ENCODE data around the gene ADGRG3. TPM values are rescaled to one million over a fixed set of nuclear protein-coding genes. Genes with fewer than 3 reads are reported as not detected.

ADGRG3 gene
- total and polyA plus RNA-seq, 9 of the 15 experiments (the other 6 are each of a cell fraction or from before 2014, with no cell fraction given), result 0.09 to 0.52 (median 0.14) TPM; not detected in 3

DNA sequence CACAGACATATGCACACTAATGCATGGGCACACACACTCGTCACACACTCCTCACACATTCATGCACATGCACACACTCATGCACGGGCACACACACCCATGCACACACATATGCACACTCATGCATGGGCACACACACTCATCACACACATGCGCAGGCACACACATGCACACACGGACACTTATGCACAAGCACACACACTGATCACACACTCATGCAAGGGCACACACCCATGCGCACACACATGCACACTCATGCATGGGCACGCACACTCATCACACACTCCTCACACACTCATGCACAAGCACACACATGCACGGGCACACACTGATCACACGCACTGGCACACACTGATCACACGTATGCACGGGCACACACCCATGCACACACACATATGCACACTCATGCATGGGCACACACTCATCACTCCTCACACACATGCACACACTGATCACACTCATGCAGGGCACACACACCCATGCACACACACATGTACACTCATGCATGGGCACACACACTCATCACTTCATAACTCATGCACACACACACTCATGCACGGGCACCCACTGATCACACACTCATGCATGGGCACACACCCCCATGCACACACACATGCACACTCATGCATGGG, 23.6 kb upstream of the ADGRG3 start:
- 55% methylated on average over 11 of the region's 11 CpGs for WGBS (ENCODE audit: insufficient coverage, low coverage, missing lambda C conversion rate)
- peaks cover 3% of the 10 kb centered on the region for H3K9me3 ChIP-seq (replicated peaks; ENCODE audit: control insufficient read depth, insufficient read depth, low read depth, low read length)
- H3K4me3 ChIP-seq, result no peak overlapping the region
- H3K4me2 ChIP-seq (ENCODE audit: insufficient read depth, low read length), result no peak overlapping the region
- H3K27me3 ChIP-seq (ENCODE audit: control insufficient read depth in 2 of 2, insufficient read depth in 2 of 2, low read length in 2 of 2), result peaks cover 2 to 24% of the 10 kb centered on the region in 2 experiments; a peak in 3 of 5 replicates
- no peak overlapping the region for H3K27ac ChIP-seq (ENCODE audit: extremely low read depth, low read depth, low read length)
- ATAC-seq, result no peak
- ChIA-PET POLR2A (interaction anchor here (0.6 to 0.7 kb wide), 2 partner anchors 83 to 109 kb away, joined by 3 read pairs; no protein-coding TSS in a partner anchor), CTCF (ENCODE audit: low intra/inter-chr PET ratio) (no interaction called here)
- intact Hi-C loops (cut with micrococcal nuclease) (loop anchor here (5.0 to 10.0 kb wide), 3 partner anchors 93 to 350 kb away; partner anchors contain the start of gene KATNB1), in situ Hi-C loops (cut with MboI) (loop anchor here (5.0 kb wide), 1 partner anchor 57 kb away; no protein-coding TSS in a partner anchor)
- peaks cover 7% of the 10 kb centered on the region for H4K20me1 ChIP-seq (replicated peaks; ENCODE audit: control insufficient read depth, insufficient read depth, low read length)
- H2AFZ ChIP-seq (ENCODE audit: low read depth, low read length), result no peak overlapping the region
- no peaks in the 10 kb centered on the region for H3K36me3 ChIP-seq (ENCODE audit: control insufficient read depth, insufficient read depth, low read length)
- H3K4me1 ChIP-seq (replicated peaks in 1 of 2; ENCODE audit: control insufficient read depth in 2 of 2, insufficient read depth in 2 of 2, low read length in 2 of 2), result no peaks in the 10 kb centered on the region
- no peaks in the 10 kb centered on the region for H3K79me2 ChIP-seq (ENCODE audit: control insufficient read depth, insufficient read depth, low read length)
- TF ChIP-seq ZFP1 (CRISPR knock-in tag; IDR thresholded peaks at IDR 0.05) (no peak), MYNN (IDR thresholded peaks at IDR 0.05) (peak; percentile 89), MYNN (CRISPR knock-in tag; IDR thresholded peaks at IDR 0.05) (no peak), CBX8 (IDR thresholded peaks at IDR 0.05; ENCODE audit: borderline replicate concordance, extremely low read depth, low read depth, low read length, poor library complexity, severe bottlenecking) (no peak), KDM1A (IDR thresholded peaks at IDR 0.05) (no peak)
- TF ChIP-seq, protein P1, sequence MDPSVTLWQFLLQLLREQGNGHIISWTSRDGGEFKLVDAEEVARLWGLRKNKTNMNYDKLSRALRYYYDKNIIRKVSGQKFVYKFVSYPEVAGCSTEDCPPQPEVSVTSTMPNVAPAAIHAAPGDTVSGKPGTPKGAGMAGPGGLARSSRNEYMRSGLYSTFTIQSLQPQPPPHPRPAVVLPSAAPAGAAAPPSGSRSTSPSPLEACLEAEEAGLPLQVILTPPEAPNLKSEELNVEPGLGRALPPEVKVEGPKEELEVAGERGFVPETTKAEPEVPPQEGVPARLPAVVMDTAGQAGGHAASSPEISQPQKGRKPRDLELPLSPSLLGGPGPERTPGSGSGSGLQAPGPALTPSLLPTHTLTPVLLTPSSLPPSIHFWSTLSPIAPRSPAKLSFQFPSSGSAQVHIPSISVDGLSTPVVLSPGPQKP (CRISPR knock-in tag; IDR thresholded peaks at IDR 0.05), result 0 out of 2 replicates have a peak, but pooled peaks have one; percentile 33
- TF ChIP-seq, protein P2, sequence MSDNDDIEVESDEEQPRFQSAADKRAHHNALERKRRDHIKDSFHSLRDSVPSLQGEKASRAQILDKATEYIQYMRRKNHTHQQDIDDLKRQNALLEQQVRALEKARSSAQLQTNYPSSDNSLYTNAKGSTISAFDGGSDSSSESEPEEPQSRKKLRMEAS (CRISPR knock-in tag; IDR thresholded peaks at IDR 0.05), result peak; percentile 47; the same call in 1 of the 2 replicates
- TF ChIP-seq, protein P3, sequence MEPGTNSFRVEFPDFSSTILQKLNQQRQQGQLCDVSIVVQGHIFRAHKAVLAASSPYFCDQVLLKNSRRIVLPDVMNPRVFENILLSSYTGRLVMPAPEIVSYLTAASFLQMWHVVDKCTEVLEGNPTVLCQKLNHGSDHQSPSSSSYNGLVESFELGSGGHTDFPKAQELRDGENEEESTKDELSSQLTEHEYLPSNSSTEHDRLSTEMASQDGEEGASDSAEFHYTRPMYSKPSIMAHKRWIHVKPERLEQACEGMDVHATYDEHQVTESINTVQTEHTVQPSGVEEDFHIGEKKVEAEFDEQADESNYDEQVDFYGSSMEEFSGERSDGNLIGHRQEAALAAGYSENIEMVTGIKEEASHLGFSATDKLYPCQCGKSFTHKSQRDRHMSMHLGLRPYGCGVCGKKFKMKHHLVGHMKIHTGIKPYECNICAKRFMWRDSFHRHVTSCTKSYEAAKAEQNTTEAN (CRISPR knock-in tag; IDR thresholded peaks at IDR 0.05), result peak; percentile 100
- H3K9ac ChIP-seq (ENCODE audit: insufficient read depth in 1 of 2, low read depth in 2 of 2, low read length in 2 of 2), result no peak overlapping the region
- H3K9me1 ChIP-seq (ENCODE audit: control insufficient read depth, insufficient read depth, low read length), result no peaks in the 10 kb centered on the region
- DNase-seq (ENCODE audit: extremely low read depth in 1 of 4, low spot score in 3 of 4), result no peak
- FAIRE-seq, result peak; percentile 26
- BruUV-seq (replicated peaks), result no TSS peak
